ENCODE measurements around the gene SUN5. TPM values are rescaled to one million over a fixed set of nuclear protein-coding genes. Genes with fewer than 3 reads are reported as not detected.

The SUN5 gene
- total RNA-seq, 2 donors from 2014 or later = not detected

GRCh38 chr20:33010133-33010504 is 5.9 kb upstream of the SUN5 start:
- Mint-ChIP-seq H3K27me3 (ENCODE audit: insufficient read depth) (peaks cover 6% of the 10 kb centered on the region), H3K27ac (no peak overlapping the region), H3K4me1 (peaks cover 16% of the 10 kb centered on the region), H3K4me3 (no peak overlapping the region), H3K36me3 (ENCODE audit: low read depth) (no peaks in the 10 kb centered on the region), H3K9me3 (peaks cover 3% of the 10 kb centered on the region)
- Histone ChIP-seq H3K27me3 (ENCODE audit: control insufficient read depth, insufficient read depth, low read length, poor library complexity, severe bottlenecking) (no peaks in the 10 kb centered on the region), H3K4me3 (ENCODE audit: low read length) (no peak overlapping the region), H3K4me1 (ENCODE audit: control insufficient read depth, insufficient read depth, low read length) (peaks cover 2% of the 10 kb centered on the region), H3K9me3 (ENCODE audit: control insufficient read depth, low read length) (peaks cover 4% of the 10 kb centered on the region), H3K27ac (ENCODE audit: low read depth, low read length) (no peak overlapping the region), H3K9ac (ENCODE audit: extremely low read depth, low read length, poor library complexity, severe bottlenecking) (no peak overlapping the region), H3K36me3 (ENCODE audit: control insufficient read depth, insufficient read depth, low read length) (no peaks in the 10 kb centered on the region)
- TF ChIP-seq, protein P1, sequence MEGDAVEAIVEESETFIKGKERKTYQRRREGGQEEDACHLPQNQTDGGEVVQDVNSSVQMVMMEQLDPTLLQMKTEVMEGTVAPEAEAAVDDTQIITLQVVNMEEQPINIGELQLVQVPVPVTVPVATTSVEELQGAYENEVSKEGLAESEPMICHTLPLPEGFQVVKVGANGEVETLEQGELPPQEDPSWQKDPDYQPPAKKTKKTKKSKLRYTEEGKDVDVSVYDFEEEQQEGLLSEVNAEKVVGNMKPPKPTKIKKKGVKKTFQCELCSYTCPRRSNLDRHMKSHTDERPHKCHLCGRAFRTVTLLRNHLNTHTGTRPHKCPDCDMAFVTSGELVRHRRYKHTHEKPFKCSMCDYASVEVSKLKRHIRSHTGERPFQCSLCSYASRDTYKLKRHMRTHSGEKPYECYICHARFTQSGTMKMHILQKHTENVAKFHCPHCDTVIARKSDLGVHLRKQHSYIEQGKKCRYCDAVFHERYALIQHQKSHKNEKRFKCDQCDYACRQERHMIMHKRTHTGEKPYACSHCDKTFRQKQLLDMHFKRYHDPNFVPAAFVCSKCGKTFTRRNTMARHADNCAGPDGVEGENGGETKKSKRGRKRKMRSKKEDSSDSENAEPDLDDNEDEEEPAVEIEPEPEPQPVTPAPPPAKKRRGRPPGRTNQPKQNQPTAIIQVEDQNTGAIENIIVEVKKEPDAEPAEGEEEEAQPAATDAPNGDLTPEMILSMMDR (conservative IDR thresholded peaks at IDR 0.05) = no peak
- WGBS, 2 experiments (ENCODE audit: insufficient coverage in 1 of 2, insufficient read length in 1 of 2) = 90 to 93% methylated on average over 5 of the region's 5 CpGs
- no peak for DNase-seq

DNA sequence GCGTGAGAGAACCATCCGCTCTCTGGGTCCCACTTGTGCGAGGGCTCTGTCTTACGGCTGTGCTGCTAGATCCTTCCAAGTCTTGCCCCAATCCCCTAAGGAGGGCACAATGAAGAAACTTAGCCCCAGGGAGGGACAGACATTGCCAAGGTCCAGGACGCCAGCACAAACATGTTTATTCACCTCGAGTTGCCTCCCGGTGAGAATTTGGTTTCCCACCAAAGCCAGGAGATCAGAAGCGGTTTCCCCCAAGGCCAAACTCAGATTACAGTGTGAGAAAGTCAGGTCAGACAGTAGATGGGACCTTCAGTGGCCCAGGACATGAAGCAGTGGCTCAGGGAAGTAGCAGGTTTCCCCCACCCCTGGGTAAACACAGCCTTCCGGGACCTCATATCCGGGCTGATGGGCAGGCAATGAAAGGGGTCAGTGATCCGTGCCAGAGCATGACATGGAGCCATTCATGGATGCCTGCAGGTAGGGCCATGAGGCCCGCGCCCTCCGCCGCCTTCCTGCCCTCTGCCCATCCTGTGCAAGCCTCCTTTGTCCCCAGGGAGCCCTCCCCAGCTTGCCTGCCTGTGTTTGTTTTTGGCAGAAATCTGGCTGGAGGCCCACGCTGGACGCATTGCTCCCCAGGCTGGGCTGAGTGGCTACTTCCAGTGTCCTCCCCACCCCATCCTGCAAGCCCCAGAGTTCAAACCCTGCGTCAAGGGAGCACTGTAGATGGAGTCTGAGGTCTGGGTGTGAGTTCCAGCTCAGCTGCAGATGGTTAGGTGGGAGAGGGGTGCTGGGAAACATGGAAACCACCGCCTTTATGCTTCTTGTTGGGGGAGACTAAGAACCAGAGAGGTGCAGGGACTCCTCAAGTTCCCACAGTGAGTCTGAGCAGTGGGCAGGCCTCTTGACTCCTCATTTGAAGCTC is 5.2 kb upstream of the SUN5 start:
- 81 to 89% methylated on average over 14 to 19 of the region's 19 CpGs for WGBS, 2 experiments (ENCODE audit: insufficient coverage in 1 of 2, insufficient read length in 1 of 2)
- TF ChIP-seq, protein P1 (conservative IDR thresholded peaks at IDR 0.05) = no peak
- Mint-ChIP-seq H3K27ac (no peak overlapping the region), H3K27me3 (ENCODE audit: insufficient read depth) (no peaks in the 10 kb centered on the region), H3K9me3 (peaks cover 3% of the 10 kb centered on the region), H3K36me3 (ENCODE audit: low read depth) (no peaks in the 10 kb centered on the region), H3K4me1 (peaks cover 10% of the 10 kb centered on the region), H3K4me3 (no peak overlapping the region)
- Histone ChIP-seq H3K27ac (ENCODE audit: low read depth, low read length) (no peak overlapping the region), H3K27me3 (ENCODE audit: control insufficient read depth, insufficient read depth, low read length, poor library complexity, severe bottlenecking) (no peaks in the 10 kb centered on the region), H3K4me3 (ENCODE audit: low read length) (no peak overlapping the region), H3K9me3 (ENCODE audit: control insufficient read depth, low read length) (peaks cover 5% of the 10 kb centered on the region), H3K36me3 (ENCODE audit: control insufficient read depth, insufficient read depth, low read length) (no peaks in the 10 kb centered on the region), H3K4me1 (ENCODE audit: control insufficient read depth, insufficient read depth, low read length) (peaks cover 2% of the 10 kb centered on the region), H3K9ac (ENCODE audit: extremely low read depth, low read length, poor library complexity, severe bottlenecking) (no peak overlapping the region)
- no peak for DNase-seq

- Mint-ChIP-seq H3K9me3 (peaks cover 3% of the 10 kb centered on the region), H3K4me3 (no peak overlapping the region), H3K4me1 (peaks cover 4% of the 10 kb centered on the region), H3K27me3 (ENCODE audit: insufficient read depth) (no peaks in the 10 kb centered on the region), H3K36me3 (ENCODE audit: low read depth) (no peaks in the 10 kb centered on the region), H3K27ac (no peak overlapping the region)
- H3K9ac ChIP-seq (ENCODE audit: extremely low read depth, low read length, poor library complexity, severe bottlenecking) = no peak overlapping the region
- peaks cover 2% of the 10 kb centered on the region for H3K4me1 ChIP-seq (ENCODE audit: control insufficient read depth, insufficient read depth, low read length)
- peaks cover 5% of the 10 kb centered on the region for H3K9me3 ChIP-seq (ENCODE audit: control insufficient read depth, low read length)
- TF ChIP-seq, protein P1 (conservative IDR thresholded peaks at IDR 0.05) = no peak
- no peak overlapping the region for H3K4me3 ChIP-seq (ENCODE audit: low read length)
- no peak for DNase-seq
- H3K36me3 ChIP-seq (ENCODE audit: control insufficient read depth, insufficient read depth, low read length) = no peaks in the 10 kb centered on the region
- H3K27ac ChIP-seq (ENCODE audit: low read depth, low read length) = no peak overlapping the region
- 88 to 93% methylated on average over 21 to 23 of the region's 23 CpGs for WGBS, 2 experiments (ENCODE audit: insufficient coverage in 1 of 2, insufficient read length in 1 of 2)
- H3K27me3 ChIP-seq (ENCODE audit: control insufficient read depth, insufficient read depth, low read length, poor library complexity, severe bottlenecking) = no peaks in the 10 kb centered on the region
Observed at GRCh38 chr20:33008336-33009213, 4.3 kb upstream of the SUN5 start.
